ENCODE data around the gene TOB1.

TOB1 gene

DNA sequence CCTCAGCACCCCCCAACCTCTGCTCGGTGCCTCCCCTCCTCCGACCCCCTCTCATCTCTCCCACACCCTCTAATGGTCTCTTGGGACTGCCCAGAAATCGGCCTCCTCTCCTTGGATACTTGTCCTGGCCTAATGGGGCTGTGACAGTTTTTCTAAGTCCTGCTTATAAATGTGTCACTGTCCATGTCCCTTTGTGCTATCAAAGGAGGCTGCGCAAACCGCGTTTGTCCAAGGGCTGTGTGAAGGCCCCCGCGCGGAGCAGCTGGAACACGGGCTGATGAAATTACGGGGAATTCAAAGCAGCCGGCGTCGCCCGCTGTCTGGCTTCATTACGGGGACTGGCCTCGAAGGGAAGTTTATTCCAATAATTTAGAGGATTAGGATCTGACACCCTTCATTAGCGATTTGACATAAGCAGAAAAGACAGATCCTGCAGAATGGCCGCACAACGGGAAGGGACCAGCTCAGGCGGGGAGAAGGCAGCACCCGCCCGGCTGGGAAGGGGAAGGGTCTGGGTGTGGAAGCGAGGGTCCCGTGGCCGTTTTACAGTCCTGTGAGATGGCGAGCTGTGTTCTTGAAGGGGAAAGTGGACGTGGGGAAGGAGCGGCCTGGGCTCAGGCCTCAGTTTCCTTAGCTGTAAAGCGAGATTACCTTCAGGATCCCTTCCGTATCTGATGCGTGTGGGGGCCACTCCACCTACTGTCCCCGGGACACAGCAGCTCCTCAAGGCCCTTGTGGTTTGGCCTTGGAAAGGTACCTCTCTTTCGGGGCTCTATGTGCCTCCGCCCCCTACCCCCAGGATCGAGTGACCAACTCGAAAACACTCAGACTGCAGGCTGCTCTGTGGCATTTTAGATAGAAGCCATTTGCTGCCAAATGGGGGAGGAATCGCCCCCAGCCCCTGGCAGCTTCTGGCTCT, 32.4 kb downstream of the TOB1 start:
- TF ChIP-seq, protein P1, sequence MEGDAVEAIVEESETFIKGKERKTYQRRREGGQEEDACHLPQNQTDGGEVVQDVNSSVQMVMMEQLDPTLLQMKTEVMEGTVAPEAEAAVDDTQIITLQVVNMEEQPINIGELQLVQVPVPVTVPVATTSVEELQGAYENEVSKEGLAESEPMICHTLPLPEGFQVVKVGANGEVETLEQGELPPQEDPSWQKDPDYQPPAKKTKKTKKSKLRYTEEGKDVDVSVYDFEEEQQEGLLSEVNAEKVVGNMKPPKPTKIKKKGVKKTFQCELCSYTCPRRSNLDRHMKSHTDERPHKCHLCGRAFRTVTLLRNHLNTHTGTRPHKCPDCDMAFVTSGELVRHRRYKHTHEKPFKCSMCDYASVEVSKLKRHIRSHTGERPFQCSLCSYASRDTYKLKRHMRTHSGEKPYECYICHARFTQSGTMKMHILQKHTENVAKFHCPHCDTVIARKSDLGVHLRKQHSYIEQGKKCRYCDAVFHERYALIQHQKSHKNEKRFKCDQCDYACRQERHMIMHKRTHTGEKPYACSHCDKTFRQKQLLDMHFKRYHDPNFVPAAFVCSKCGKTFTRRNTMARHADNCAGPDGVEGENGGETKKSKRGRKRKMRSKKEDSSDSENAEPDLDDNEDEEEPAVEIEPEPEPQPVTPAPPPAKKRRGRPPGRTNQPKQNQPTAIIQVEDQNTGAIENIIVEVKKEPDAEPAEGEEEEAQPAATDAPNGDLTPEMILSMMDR (IDR thresholded peaks at IDR 0.05; ENCODE audit: insufficient read depth, low read length, missing control alignments) = no peak
- no peak for DNase-seq (ENCODE audit: low read depth, low spot score)
- CTCF ChIA-PET = interaction anchor here (1.0 to 17.2 kb wide), 7 partner anchors 10 to 139 kb away, joined by 3 to 516 read pairs (median 6); no protein-coding TSS in a partner anchor
- POLR2A ChIA-PET = interaction anchor here (1.4 kb wide), 1 partner anchor 33 kb away, joined by 3 read pairs; the partner anchor contains the start of gene TOB1
- no peak overlapping the region for H3K4me3 ChIP-seq (ENCODE audit: low read depth, low read length)

DNA sequence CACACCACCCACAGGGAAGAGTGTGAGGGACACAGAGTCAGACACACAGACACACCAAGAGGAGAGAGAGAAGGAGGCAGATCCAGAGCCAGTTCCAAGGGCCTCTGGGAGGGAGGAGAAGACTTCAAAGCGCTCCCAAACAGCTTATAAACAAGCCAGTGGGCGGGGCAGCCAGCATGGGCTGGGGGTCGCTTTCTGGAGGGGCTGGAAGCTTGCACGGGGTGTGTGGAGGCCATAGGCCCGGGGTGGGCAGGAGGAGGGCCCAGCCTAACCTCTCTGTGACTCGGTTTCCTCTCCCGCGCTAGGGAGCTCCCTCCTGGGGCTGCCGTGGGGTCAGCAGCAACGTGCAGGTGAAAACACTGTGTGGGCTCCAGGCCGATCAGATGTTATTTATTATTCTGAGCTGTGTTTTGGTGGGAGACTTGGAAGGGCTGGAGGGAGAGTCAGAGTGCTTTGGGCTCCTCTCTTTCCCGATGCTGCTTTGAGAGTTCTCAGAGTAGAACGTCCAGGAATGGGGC, 33.2 kb downstream of the TOB1 start:
- H3K4me3 ChIP-seq (ENCODE audit: low read depth, low read length) = no peak overlapping the region
- ChIA-PET CTCF (interaction anchor here (1.7 to 17.2 kb wide), 4 partner anchors 10 to 50 kb away, joined by 6 to 516 read pairs (median 30); no protein-coding TSS in a partner anchor), POLR2A (no interaction called here)
- TF ChIP-seq, protein P1 (IDR thresholded peaks at IDR 0.05; ENCODE audit: insufficient read depth, low read length, missing control alignments) = no peak
- no peak for DNase-seq (ENCODE audit: low read depth, low spot score)

DNA sequence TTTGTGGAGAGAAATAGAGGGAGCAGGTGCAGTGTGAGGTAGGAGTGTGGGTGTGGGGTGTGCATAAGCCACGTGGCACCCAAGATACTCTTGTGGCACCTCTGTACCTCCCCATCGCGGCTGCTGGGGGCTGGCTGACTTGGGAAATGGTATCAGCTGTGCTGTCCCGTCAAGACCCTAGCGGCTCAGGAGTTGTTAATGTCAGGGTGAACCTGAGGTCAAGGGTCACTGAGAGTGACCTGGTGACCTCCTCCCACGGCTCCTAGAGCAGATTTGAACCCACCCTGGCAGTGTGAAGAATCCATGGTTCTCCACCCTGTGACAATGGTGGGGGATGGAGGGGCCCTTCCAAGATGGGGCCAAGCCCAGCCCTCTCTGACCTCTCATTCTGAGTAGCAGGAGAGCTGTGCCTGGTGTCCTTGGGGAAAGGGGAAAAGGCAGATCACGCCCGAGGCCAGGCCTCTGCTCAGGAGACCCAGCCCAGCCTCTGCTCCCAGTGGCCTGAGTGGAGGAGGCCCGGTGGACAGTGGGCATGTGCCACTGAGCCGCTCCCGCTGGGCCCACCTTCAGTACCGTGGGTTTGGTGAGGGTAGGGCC, 33.8 kb downstream of the TOB1 start:
- ChIA-PET CTCF (interaction anchor here (1.7 to 17.2 kb wide), 4 partner anchors 11 to 49 kb away, joined by 6 to 516 read pairs (median 30); no protein-coding TSS in a partner anchor), POLR2A (no interaction called here)
- no peak overlapping the region for H3K4me3 ChIP-seq (ENCODE audit: low read depth, low read length)
- no peak for DNase-seq (ENCODE audit: low read depth, low spot score)
- TF ChIP-seq, protein P1 (IDR thresholded peaks at IDR 0.05; ENCODE audit: insufficient read depth, low read length, missing control alignments) = no peak

DNA sequence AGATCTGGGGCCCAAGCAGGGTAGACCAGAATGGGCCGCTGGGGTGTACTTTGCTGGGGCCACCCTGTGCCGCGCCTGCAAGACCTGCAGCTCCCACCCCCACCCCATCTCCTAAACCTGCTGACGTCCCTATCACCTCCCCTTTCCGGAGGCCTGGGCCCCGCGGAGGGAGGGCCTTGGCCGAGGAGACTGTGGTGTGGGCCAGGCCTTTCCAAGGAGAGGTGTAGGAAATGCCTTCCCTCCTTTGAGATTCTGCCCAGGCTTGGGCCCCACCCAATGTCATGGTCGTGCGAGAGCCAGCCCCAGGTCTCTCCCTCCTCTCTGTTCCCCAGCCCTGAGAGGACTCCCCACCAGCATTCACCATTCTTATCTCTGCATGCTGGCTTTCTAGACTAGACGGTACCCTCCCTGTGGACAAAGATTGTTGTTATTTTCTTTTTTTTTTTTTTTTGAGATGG, 34.7 kb downstream of the TOB1 start:
- H3K4me3 ChIP-seq (ENCODE audit: low read depth, low read length) = no peak overlapping the region
- ChIA-PET CTCF (interaction anchor here (1.4 to 17.2 kb wide), 5 partner anchors 10 to 49 kb away, joined by 4 to 516 read pairs (median 5); no protein-coding TSS in a partner anchor), POLR2A (interaction anchor here (2.3 kb wide), 1 partner anchor 34 kb away, joined by 12 read pairs; the partner anchor contains the start of gene TOB1)
- DNase-seq (ENCODE audit: low read depth, low spot score) = no peak
- TF ChIP-seq, protein P1 (IDR thresholded peaks at IDR 0.05; ENCODE audit: insufficient read depth, low read length, missing control alignments) = no peak

DNA sequence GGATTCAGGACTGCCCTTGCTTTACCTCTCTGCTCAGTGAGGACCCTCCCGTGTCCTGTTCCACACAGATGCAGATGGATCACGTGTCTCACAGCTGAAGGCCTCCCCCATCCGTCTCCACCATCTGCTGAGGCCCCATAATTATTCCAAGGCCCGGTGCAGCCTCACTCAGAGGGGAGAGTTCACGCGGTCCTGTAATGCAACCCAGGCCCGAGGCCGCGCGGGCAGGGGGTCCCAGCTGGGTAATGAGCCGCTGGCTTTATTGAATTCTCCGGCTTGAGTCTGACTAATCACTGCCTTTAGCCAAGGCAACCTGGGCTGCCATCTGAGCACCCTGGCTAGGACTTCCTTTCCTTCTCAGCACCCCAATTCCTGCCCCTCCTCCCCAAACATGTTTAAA, 35.2 kb downstream of the TOB1 start:
- DNase-seq (ENCODE audit: low read depth, low spot score) = no peak
- TF ChIP-seq, protein P1 (IDR thresholded peaks at IDR 0.05; ENCODE audit: insufficient read depth, low read length, missing control alignments) = no peak
- ChIA-PET CTCF (interaction anchor here (1.1 to 17.2 kb wide), 8 partner anchors 8 to 280 kb away, joined by 3 to 516 read pairs (median 6); no protein-coding TSS in a partner anchor), POLR2A (interaction anchor here (2.3 kb wide), 1 partner anchor 35 kb away, joined by 12 read pairs; the partner anchor contains the start of gene TOB1)
- no peak overlapping the region for H3K4me3 ChIP-seq (ENCODE audit: low read depth, low read length)

Data from AG04449 (cell line).